GM23338 (cell line): ENCODE measurements around the gene GCAT. TPM values are rescaled to one million over a fixed set of nuclear protein-coding genes. Genes with fewer than 3 reads are reported as not detected.

Source experiments
- ATAC-seq: fragments of 200-7000 bp; cut with Tn5 transposase; 3 replicates; pipeline ENCODE4 v1.9.1; 2020
- DNase-seq: peaks from one replicate; pipeline ENCODE4 v3.0.0-alpha.2; 2015; ENCODE audit warnings: low spot score
- H2AFZ ChIP-seq: fragments of 200-600 bp; sonication (generic); 2 replicates; pipeline ENCODE4 v1.8.0; 2016; ENCODE audit warnings: antibody characterized with exemption, mild to moderate bottlenecking, moderate library complexity
- H3F3A ChIP-seq: fragments of 200-600 bp; sonication (generic); replicated peaks from 2 replicates; pipeline ENCODE4 v1.8.0; 2017; ENCODE audit warnings: antibody characterized with exemption, mixed run types, low read depth
- H3K27ac ChIP-seq: fragments of 200-600 bp; sonication (generic); 2 replicates; pipeline ENCODE4 v1.6.1; 2016; ENCODE audit warnings: low read depth
- H3K27me3 ChIP-seq: fragments of 200-600 bp; sonication (generic); 2 replicates; pipeline ENCODE4 v1.8.0; 2016; ENCODE audit warnings: mild to moderate bottlenecking, mixed run types, moderate library complexity; ENCODE audit not compliant: insufficient read depth
- H3K36me3 ChIP-seq: fragments of 200-600 bp; sonication (generic); 2 replicates; pipeline ENCODE4 v1.8.0; 2016; ENCODE audit warnings: mild to moderate bottlenecking; ENCODE audit not compliant: insufficient read depth
- H3K4me1 ChIP-seq: fragments of 200-600 bp; sonication (generic); 2 replicates; pipeline ENCODE4 v1.8.0; 2016; ENCODE audit warnings: mild to moderate bottlenecking, moderate library complexity; ENCODE audit not compliant: insufficient read depth
- H3K4me2 ChIP-seq: fragments of 200-600 bp; sonication (generic); 2 replicates; pipeline ENCODE4 v1.7.1; 2017; ENCODE audit warnings: mixed run types
- H3K4me3 ChIP-seq: fragments of 200-600 bp; sonication (generic); 2 replicates; pipeline ENCODE4 v1.6.1; 2016; ENCODE audit warnings: mixed run types
- H3K79me2 ChIP-seq: fragments of 200-600 bp; sonication (generic); replicated peaks from 2 replicates; pipeline ENCODE4 v1.8.0; 2017; ENCODE audit warnings: mild to moderate bottlenecking; ENCODE audit not compliant: insufficient read depth
- H3K9me2 ChIP-seq: fragments of 200-600 bp; sonication (generic); 2 replicates; pipeline ENCODE4 v1.8.0; 2017; ENCODE audit not compliant: insufficient read depth
- H4K20me1 ChIP-seq: fragments of 200-600 bp; sonication (generic); replicated peaks from 2 replicates; pipeline ENCODE4 v1.8.0; 2017; ENCODE audit warnings: mild to moderate bottlenecking; ENCODE audit not compliant: insufficient read depth
- H3K27ac Mint-ChIP-seq: 2 replicates; pipeline ENCODE4 v1.8.0; 2020; ENCODE audit warnings: inconsistent platforms, mild to moderate bottlenecking, moderate library complexity, mixed read lengths
- H3K27me3 Mint-ChIP-seq: 3 replicates; pipeline ENCODE4 v1.8.0; 2022; ENCODE audit warnings: low read depth, mild to moderate bottlenecking, moderate library complexity, mixed read lengths, inconsistent platforms; ENCODE audit not compliant: insufficient read depth, poor library complexity
- H3K36me3 Mint-ChIP-seq: 3 replicates; pipeline ENCODE4 v1.8.0; 2021; ENCODE audit warnings: low read depth, mild to moderate bottlenecking, inconsistent platforms, moderate library complexity, mixed read lengths
- H3K4me1 Mint-ChIP-seq: 3 replicates; pipeline ENCODE4 v1.8.0; 2020; ENCODE audit warnings: mild to moderate bottlenecking, inconsistent platforms, mixed read lengths
- H3K4me3 Mint-ChIP-seq: 3 replicates; pipeline ENCODE4 v1.8.0; 2021; ENCODE audit warnings: moderate library complexity, mild to moderate bottlenecking, inconsistent platforms, mixed read lengths
- H3K9me3 Mint-ChIP-seq: 3 replicates; pipeline ENCODE4 v1.8.0; 2020; ENCODE audit warnings: moderate library complexity, mild to moderate bottlenecking, inconsistent platforms, mixed read lengths
- CREB1 ChIP-seq: fragments of 250-450 bp; sonication (Bioruptor Pico); IDR thresholded peaks from 2 replicates; pipeline ENCODE4 v1.5.0; 2020; ENCODE audit warnings: low read depth, mild to moderate bottlenecking, moderate library complexity
- EZH2 ChIP-seq: fragments of 200-600 bp; sonication (generic); IDR thresholded peaks from one replicate; pipeline ENCODE4 v1.8.0; 2017; ENCODE audit warnings: antibody characterized with exemption, mild to moderate bottlenecking, low read depth; ENCODE audit not compliant: unreplicated experiment
- EZH2phosphoT487 ChIP-seq: fragments of 200-600 bp; sonication (generic); IDR thresholded peaks from one replicate; pipeline ENCODE4 v1.8.1; 2018; ENCODE audit warnings: antibody characterized with exemption; ENCODE audit not compliant: unreplicated experiment
- NANOG ChIP-seq: IDR thresholded peaks from 2 replicates; pipeline ENCODE4 v1.6.1; 2016; ENCODE audit warnings: antibody characterized with exemption, borderline replicate concordance
- POLR2AphosphoS5 ChIP-seq: IDR thresholded peaks from 2 replicates; pipeline ENCODE4 v1.6.1; 2016; ENCODE audit warnings: antibody characterized with exemption, low read depth
- STAT1 ChIP-seq: IDR thresholded peaks from one replicate; pipeline ENCODE4 v1.6.1; 2016; ENCODE audit warnings: antibody characterized with exemption; ENCODE audit not compliant: unreplicated experiment
- ZNF114 ChIP-seq: fragments of 250-450 bp; sonication (Bioruptor Pico); IDR thresholded peaks from 2 replicates; pipeline ENCODE4 v1.5.0; 2020; ENCODE audit warnings: mild to moderate bottlenecking, moderate library complexity
- polyA plus RNA-seq: library from polyadenylated mRNA; unstranded; fragments of >200 nt; fragmentation: Nextera tagmentation; extraction: Ambion mirVana; gene quantifications from 2 replicates; pipeline ENCODE4 v1.2.1, GENCODE V29; 2016
- total RNA-seq: library from RNA; depleted of rRNA; stranded (reverse); fragments of >200 nt; shearing (Covaris generic); gene quantifications from 2 replicates; pipeline ENCODE4 v1.2.3, GENCODE V29; 2014
- TF ChIP-seq, protein P1 (sequence below): fragments of 250-450 bp; sonication (Bioruptor Pico); IDR thresholded peaks from 2 replicates; pipeline ENCODE4 v1.5.0; 2020; ENCODE audit warnings: mild to moderate bottlenecking, moderate library complexity
- TF ChIP-seq, protein P2 (sequence below): IDR thresholded peaks from 2 replicates; pipeline ENCODE4 v1.6.1; 2016; ENCODE audit warnings: antibody characterized with exemption
- TF ChIP-seq, protein P3 (sequence below): IDR thresholded peaks from one replicate; pipeline ENCODE4 v1.6.1; 2018; ENCODE audit warnings: antibody characterized with exemption; ENCODE audit not compliant: unreplicated experiment

The GCAT gene
- total and polyA plus RNA-seq, 2 experiments from 2014 or later: 36.8 to 61.3 TPM

DNA sequence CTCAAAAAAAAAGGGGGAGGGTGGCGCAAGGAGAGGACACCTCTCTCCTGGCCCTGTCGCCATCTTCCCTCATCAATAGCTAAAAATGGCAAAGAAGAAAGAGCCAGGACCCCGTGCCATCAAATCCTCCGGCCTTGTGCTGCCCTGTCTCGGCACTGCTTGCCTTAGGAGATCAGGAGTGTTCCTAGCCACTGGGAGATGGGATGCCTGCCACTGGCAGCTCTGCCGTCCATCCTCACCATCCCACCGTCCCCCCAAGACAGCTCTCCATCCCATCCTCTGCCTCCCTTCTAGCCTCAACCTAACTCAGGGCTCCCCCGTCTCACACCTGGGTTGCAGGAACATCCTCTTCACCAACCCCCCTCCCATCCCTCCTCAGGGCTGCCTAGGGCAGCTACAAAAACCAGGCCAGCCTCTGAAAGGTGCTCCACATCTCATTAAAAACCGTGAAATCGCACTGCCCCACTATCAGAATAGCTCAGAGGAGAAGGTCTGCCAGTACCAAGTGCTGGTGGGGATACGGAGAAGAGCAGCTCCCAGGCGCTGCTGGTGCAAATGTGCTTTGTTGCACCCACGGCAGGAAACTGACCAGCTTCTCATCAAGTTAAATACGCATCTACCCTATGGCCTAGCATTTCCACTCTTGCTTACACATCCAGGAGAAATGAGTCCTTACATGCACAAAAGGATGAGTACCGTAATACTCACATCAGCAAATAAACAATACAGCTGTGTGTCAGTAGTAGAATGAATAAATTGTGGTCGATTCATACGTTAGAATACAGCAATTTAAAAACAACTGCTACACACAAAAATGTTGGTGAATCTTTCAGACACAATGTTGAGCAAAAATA, 31.7 kb upstream of the GCAT start:
- Histone ChIP-seq H4K20me1 (no peaks in the 10 kb centered on the region), H3K79me2 (no peaks in the 10 kb centered on the region), H3K27ac (no peak overlapping the region; the same call in 1 of the 2 replicates), H3K36me3 (no peaks in the 10 kb centered on the region), H3K4me2 (no peak overlapping the region), H3K27me3 (no peaks in the 10 kb centered on the region), H3F3A (no peaks in the 10 kb centered on the region; the same call in 1 of the 2 replicates), H2AFZ (no peak overlapping the region), H3K4me1 (peaks cover 9% of the 10 kb centered on the region; the same call in 1 of the 2 replicates), H3K4me3 (no peak overlapping the region), H3K9me2 (no peaks in the 10 kb centered on the region)
- H3K4me1 Mint-ChIP-seq: peaks cover 10% of the 10 kb centered on the region
- DNase-seq: no peak
- no peak overlapping the region for H3K27ac Mint-ChIP-seq
- TF ChIP-seq EZH2 (no peak), EZH2phosphoT487 (no peak)
- TF ChIP-seq, protein P1, sequence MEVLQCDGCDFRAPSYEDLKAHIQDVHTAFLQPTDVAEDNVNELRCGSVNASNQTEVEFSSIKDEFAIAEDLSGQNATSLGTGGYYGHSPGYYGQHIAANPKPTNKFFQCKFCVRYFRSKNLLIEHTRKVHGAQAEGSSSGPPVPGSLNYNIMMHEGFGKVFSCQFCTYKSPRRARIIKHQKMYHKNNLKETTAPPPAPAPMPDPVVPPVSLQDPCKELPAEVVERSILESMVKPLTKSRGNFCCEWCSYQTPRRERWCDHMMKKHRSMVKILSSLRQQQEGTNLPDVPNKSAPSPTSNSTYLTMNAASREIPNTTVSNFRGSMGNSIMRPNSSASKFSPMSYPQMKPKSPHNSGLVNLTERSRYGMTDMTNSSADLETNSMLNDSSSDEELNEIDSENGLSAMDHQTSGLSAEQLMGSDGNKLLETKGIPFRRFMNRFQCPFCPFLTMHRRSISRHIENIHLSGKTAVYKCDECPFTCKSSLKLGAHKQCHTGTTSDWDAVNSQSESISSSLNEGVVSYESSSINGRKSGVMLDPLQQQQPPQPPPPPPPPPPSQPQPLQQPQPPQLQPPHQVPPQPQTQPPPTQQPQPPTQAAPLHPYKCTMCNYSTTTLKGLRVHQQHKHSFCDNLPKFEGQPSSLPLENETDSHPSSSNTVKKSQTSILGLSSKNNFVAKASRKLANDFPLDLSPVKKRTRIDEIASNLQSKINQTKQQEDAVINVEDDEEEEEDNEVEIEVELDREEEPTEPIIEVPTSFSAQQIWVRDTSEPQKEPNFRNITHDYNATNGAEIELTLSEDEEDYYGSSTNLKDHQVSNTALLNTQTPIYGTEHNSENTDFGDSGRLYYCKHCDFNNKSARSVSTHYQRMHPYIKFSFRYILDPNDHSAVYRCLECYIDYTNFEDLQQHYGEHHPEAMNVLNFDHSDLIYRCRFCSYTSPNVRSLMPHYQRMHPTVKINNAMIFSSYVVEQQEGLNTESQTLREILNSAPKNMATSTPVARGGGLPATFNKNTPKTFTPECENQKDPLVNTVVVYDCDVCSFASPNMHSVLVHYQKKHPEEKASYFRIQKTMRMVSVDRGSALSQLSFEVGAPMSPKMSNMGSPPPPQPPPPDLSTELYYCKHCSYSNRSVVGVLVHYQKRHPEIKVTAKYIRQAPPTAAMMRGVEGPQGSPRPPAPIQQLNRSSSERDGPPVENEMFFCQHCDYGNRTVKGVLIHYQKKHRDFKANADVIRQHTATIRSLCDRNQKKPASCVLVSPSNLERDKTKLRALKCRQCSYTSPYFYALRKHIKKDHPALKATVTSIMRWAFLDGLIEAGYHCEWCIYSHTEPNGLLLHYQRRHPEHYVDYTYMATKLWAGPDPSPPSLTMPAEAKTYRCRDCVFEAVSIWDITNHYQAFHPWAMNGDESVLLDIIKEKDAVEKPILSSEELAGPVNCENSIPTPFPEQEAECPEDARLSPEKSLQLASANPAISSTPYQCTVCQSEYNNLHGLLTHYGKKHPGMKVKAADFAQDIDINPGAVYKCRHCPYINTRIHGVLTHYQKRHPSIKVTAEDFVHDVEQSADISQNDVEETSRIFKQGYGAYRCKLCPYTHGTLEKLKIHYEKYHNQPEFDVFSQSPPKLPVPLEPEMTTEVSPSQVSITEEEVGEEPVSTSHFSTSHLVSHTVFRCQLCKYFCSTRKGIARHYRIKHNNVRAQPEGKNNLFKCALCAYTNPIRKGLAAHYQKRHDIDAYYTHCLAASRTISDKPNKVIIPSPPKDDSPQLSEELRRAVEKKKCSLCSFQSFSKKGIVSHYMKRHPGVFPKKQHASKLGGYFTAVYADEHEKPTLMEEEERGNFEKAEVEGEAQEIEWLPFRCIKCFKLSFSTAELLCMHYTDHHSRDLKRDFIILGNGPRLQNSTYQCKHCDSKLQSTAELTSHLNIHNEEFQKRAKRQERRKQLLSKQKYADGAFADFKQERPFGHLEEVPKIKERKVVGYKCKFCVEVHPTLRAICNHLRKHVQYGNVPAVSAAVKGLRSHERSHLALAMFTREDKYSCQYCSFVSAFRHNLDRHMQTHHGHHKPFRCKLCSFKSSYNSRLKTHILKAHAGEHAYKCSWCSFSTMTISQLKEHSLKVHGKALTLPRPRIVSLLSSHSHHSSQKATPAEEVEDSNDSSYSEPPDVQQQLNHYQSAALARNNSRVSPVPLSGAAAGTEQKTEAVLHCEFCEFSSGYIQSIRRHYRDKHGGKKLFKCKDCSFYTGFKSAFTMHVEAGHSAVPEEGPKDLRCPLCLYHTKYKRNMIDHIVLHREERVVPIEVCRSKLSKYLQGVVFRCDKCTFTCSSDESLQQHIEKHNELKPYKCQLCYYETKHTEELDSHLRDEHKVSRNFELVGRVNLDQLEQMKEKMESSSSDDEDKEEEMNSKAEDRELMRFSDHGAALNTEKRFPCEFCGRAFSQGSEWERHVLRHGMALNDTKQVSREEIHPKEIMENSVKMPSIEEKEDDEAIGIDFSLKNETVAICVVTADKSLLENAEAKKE (CRISPR knock-in tag): no peak
- no peak overlapping the region for H3K4me3 Mint-ChIP-seq
- H3K27me3 Mint-ChIP-seq: peaks cover 17% of the 10 kb centered on the region
- H3K9me3 Mint-ChIP-seq: peaks cover 3% of the 10 kb centered on the region; the same call in 1 of the 3 replicates
- H3K36me3 Mint-ChIP-seq: peaks cover 7% of the 10 kb centered on the region; the same call in 2 of the 3 replicates
- no peak for ATAC-seq

DNA sequence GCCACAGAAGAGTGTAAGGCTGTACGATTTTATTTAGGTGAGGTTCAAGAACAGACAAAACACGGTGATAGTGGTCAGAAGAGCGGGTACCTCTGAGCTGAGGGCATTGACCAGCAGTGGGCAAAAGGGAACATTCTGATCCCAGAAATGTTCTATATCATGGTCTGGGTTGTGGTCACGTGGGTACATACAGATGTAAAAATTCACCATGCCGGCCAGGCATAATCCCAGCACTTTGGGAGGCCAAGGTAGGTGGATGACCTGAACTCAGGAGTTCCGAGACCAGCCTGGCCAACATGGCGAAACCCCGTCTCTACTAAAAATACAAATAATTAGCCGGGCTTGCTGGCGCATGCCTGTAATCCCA, 31.1 kb upstream of the GCAT start:
- Mint-ChIP-seq H3K4me1 (peaks cover 14% of the 10 kb centered on the region), H3K9me3 (peaks cover 3% of the 10 kb centered on the region; the same call in 2 of the 3 replicates), H3K4me3 (no peak overlapping the region), H3K27me3 (peaks cover 23% of the 10 kb centered on the region), H3K36me3 (peaks cover 7% of the 10 kb centered on the region; the same call in 2 of the 3 replicates), H3K27ac (no peak overlapping the region)
- H3K27me3 ChIP-seq: no peaks in the 10 kb centered on the region
- no peak overlapping the region for H3K4me3 ChIP-seq
- no peaks in the 10 kb centered on the region; the same call in 1 of the 2 replicates for H3F3A ChIP-seq
- no peaks in the 10 kb centered on the region for H3K79me2 ChIP-seq
- H3K36me3 ChIP-seq: no peaks in the 10 kb centered on the region
- no peak overlapping the region for H3K4me2 ChIP-seq
- H4K20me1 ChIP-seq: no peaks in the 10 kb centered on the region
- H3K9me2 ChIP-seq: no peaks in the 10 kb centered on the region
- H3K4me1 ChIP-seq: peaks cover 9% of the 10 kb centered on the region; the same call in 1 of the 2 replicates
- no peak overlapping the region for H2AFZ ChIP-seq
- H3K27ac ChIP-seq: no peak overlapping the region; the same call in 1 of the 2 replicates
- ATAC-seq: no peak
- no peak for DNase-seq
- TF ChIP-seq, protein P2, sequence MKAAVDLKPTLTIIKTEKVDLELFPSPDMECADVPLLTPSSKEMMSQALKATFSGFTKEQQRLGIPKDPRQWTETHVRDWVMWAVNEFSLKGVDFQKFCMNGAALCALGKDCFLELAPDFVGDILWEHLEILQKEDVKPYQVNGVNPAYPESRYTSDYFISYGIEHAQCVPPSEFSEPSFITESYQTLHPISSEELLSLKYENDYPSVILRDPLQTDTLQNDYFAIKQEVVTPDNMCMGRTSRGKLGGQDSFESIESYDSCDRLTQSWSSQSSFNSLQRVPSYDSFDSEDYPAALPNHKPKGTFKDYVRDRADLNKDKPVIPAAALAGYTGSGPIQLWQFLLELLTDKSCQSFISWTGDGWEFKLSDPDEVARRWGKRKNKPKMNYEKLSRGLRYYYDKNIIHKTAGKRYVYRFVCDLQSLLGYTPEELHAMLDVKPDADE: no peak
- TF ChIP-seq ZNF114 (no peak), STAT1 (no peak), EZH2phosphoT487 (no peak), POLR2AphosphoS5 (no peak), CREB1 (no peak), NANOG (no peak)
- TF ChIP-seq, protein P3, sequence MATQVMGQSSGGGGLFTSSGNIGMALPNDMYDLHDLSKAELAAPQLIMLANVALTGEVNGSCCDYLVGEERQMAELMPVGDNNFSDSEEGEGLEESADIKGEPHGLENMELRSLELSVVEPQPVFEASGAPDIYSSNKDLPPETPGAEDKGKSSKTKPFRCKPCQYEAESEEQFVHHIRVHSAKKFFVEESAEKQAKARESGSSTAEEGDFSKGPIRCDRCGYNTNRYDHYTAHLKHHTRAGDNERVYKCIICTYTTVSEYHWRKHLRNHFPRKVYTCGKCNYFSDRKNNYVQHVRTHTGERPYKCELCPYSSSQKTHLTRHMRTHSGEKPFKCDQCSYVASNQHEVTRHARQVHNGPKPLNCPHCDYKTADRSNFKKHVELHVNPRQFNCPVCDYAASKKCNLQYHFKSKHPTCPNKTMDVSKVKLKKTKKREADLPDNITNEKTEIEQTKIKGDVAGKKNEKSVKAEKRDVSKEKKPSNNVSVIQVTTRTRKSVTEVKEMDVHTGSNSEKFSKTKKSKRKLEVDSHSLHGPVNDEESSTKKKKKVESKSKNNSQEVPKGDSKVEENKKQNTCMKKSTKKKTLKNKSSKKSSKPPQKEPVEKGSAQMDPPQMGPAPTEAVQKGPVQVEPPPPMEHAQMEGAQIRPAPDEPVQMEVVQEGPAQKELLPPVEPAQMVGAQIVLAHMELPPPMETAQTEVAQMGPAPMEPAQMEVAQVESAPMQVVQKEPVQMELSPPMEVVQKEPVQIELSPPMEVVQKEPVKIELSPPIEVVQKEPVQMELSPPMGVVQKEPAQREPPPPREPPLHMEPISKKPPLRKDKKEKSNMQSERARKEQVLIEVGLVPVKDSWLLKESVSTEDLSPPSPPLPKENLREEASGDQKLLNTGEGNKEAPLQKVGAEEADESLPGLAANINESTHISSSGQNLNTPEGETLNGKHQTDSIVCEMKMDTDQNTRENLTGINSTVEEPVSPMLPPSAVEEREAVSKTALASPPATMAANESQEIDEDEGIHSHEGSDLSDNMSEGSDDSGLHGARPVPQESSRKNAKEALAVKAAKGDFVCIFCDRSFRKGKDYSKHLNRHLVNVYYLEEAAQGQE: no peak
